Neural progenitor cell (in vitro differentiated cells): Measurements from ENCODE around the gene MCRIP1.

Source experiments
- EZH2 ChIP-seq: fragments of 200-600 bp; sonication (generic); IDR thresholded peaks from 2 replicates; pipeline ENCODE4 v1.6.1; 2017; ENCODE audit warnings: antibody characterized with exemption, mild to moderate bottlenecking, moderate library complexity
- EZH2phosphoT487 ChIP-seq: fragments of 200-600 bp; sonication (generic); IDR thresholded peaks from 2 replicates; pipeline ENCODE4 v1.6.1; 2017; ENCODE audit warnings: antibody characterized with exemption
- TF ChIP-seq, protein P1 (sequence below): fragments of 200-600 bp; sonication (generic); IDR thresholded peaks from 2 replicates; pipeline ENCODE4 v1.5.1; 2017; ENCODE audit warnings: antibody characterized with exemption, mild to moderate bottlenecking

DNA sequence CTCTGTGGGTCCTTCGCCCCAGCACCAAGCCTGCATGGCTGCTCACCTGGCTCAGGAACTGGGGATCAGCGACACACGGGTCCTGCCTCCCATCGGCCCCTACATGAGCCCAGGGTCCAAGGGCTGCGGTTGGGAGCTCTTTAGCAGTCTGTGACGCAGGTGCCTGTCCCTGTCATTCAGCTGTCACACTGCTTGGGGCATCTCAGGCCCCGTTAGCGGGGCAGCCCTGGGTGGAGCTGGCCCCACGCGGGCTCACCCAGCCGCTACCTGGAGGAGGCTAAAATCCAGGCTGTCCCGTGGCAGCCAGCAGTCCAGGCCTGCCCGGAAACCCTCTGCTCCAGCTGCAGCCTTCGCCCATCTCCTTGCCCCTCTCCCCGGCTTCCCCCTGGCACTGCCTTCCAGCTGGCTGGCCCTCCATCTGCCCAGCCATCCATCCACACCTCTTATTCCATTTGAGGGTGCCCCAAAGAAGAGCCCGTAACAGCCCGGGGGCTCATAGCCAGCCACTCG lies 25.8 kb downstream of the MCRIP1 start:
- TF ChIP-seq, protein P1, sequence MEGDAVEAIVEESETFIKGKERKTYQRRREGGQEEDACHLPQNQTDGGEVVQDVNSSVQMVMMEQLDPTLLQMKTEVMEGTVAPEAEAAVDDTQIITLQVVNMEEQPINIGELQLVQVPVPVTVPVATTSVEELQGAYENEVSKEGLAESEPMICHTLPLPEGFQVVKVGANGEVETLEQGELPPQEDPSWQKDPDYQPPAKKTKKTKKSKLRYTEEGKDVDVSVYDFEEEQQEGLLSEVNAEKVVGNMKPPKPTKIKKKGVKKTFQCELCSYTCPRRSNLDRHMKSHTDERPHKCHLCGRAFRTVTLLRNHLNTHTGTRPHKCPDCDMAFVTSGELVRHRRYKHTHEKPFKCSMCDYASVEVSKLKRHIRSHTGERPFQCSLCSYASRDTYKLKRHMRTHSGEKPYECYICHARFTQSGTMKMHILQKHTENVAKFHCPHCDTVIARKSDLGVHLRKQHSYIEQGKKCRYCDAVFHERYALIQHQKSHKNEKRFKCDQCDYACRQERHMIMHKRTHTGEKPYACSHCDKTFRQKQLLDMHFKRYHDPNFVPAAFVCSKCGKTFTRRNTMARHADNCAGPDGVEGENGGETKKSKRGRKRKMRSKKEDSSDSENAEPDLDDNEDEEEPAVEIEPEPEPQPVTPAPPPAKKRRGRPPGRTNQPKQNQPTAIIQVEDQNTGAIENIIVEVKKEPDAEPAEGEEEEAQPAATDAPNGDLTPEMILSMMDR: no peak
- TF ChIP-seq EZH2 (no peak), EZH2phosphoT487 (no peak)
